Smooth muscle cell (in vitro differentiated cells): Measurements from ENCODE around the gene MAPK6. TPM values are rescaled to one million over a fixed set of nuclear protein-coding genes. Genes with fewer than 3 reads are reported as not detected.

ENCODE experiments used
- DNase-seq: peaks from one replicate; lab custom pipeline; 2025; ENCODE audit not compliant: unreplicated experiment; lab: John Stamatoyannopoulos, UW
- H2AFZ ChIP-seq: fragments of 200-600 bp; sonication (generic); 2 replicates; pipeline ENCODE4 v1.6.0; 2016; ENCODE audit warnings: antibody characterized with exemption, low read depth, mild to moderate bottlenecking
- H3F3A ChIP-seq: fragments of 200-600 bp; sonication (generic); 2 replicates; pipeline ENCODE4 v1.6.0; 2017; ENCODE audit warnings: antibody characterized with exemption, low read depth
- H3K27ac ChIP-seq: fragments of 200-600 bp; sonication (generic); 2 replicates; pipeline ENCODE4 v1.5.1; 2016; ENCODE audit warnings: low read depth, mild to moderate bottlenecking
- H3K27me3 ChIP-seq: fragments of 200-600 bp; sonication (generic); 2 replicates; pipeline ENCODE4 v1.6.1; 2016; ENCODE audit warnings: low read depth, mild to moderate bottlenecking
- H3K36me3 ChIP-seq: fragments of 200-600 bp; sonication (generic); 2 replicates; pipeline ENCODE4 v1.5.1; 2016; ENCODE audit warnings: low read depth
- H3K4me1 ChIP-seq: fragments of 200-600 bp; sonication (generic); 2 replicates; pipeline ENCODE4 v1.5.1; 2016; ENCODE audit warnings: low read depth
- H3K4me2 ChIP-seq: fragments of 200-600 bp; sonication (generic); 2 replicates; pipeline ENCODE4 v1.6.0; 2016; ENCODE audit warnings: mild to moderate bottlenecking
- H3K4me3 ChIP-seq: fragments of 200-600 bp; sonication (generic); 2 replicates; pipeline ENCODE4 v1.5.1; 2016; ENCODE audit warnings: mild to moderate bottlenecking
- H3K79me2 ChIP-seq: fragments of 200-600 bp; sonication (generic); 2 replicates; pipeline ENCODE4 v1.6.0; 2016; ENCODE audit warnings: low read depth, mild to moderate bottlenecking
- H3K9ac ChIP-seq: fragments of 200-600 bp; sonication (generic); 2 replicates; pipeline ENCODE4 v1.6.0; 2016; ENCODE audit warnings: low read depth
- H3K9me3 ChIP-seq: fragments of 200-600 bp; sonication (generic); replicated peaks from 2 replicates; pipeline ENCODE4 v1.5.1; 2016; ENCODE audit warnings: low read depth
- H4K20me1 ChIP-seq: fragments of 200-600 bp; sonication (generic); 2 replicates; pipeline ENCODE4 v1.6.0; 2016; ENCODE audit warnings: low read depth
- WGBS: methylation state at CpG from one replicate; pipeline ENCODE4 v1.1.7; 2016; ENCODE audit warnings: low lambda C conversion rate; 5-methylcytosine and 5-hydroxymethylcytosine counted together
- polyA plus RNA-seq: library from polyadenylated mRNA; unstranded; fragments of >200 nt; fragmentation: Nextera tagmentation; extraction: Ambion mirVana; gene quantifications from 2 replicates; pipeline ENCODE4 v1.2.1, GENCODE V29; 2016
- total RNA-seq: library from RNA; depleted of rRNA; stranded (reverse); fragments of >200 nt; gene quantifications from 2 replicates; pipeline ENCODE4 v1.2.3, GENCODE V29; 2014
- TF ChIP-seq, protein P1 (sequence below): fragments of 200-600 bp; sonication (generic); IDR thresholded peaks from 2 replicates; pipeline ENCODE4 v1.5.1; 2017; ENCODE audit warnings: borderline replicate concordance, mild to moderate bottlenecking, antibody characterized with exemption; ENCODE audit not compliant: insufficient read depth, poor library complexity, severe bottlenecking

MAPK6 gene
- total and polyA plus RNA-seq, 2 experiments from 2014 or later: 38.6 to 107 TPM

- Histone ChIP-seq H3K4me1 (no peaks in the 10 kb centered on the region), H3K27ac (no peak overlapping the region), H3K27me3 (no peaks in the 10 kb centered on the region), H3K79me2 (no peaks in the 10 kb centered on the region), H4K20me1 (no peaks in the 10 kb centered on the region), H3K36me3 (no peaks in the 10 kb centered on the region), H2AFZ (no peak overlapping the region), H3K4me3 (no peak overlapping the region), H3K9me3 (no peaks in the 10 kb centered on the region), H3K4me2 (no peak overlapping the region), H3K9ac (no peak overlapping the region), H3F3A (no peaks in the 10 kb centered on the region)
- TF ChIP-seq, protein P1, sequence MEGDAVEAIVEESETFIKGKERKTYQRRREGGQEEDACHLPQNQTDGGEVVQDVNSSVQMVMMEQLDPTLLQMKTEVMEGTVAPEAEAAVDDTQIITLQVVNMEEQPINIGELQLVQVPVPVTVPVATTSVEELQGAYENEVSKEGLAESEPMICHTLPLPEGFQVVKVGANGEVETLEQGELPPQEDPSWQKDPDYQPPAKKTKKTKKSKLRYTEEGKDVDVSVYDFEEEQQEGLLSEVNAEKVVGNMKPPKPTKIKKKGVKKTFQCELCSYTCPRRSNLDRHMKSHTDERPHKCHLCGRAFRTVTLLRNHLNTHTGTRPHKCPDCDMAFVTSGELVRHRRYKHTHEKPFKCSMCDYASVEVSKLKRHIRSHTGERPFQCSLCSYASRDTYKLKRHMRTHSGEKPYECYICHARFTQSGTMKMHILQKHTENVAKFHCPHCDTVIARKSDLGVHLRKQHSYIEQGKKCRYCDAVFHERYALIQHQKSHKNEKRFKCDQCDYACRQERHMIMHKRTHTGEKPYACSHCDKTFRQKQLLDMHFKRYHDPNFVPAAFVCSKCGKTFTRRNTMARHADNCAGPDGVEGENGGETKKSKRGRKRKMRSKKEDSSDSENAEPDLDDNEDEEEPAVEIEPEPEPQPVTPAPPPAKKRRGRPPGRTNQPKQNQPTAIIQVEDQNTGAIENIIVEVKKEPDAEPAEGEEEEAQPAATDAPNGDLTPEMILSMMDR: no peak
- DNase-seq: no peak
These were observed 78.2 kb downstream of the MAPK6 start for GRCh38 chr15:52097180-52097579.

GRCh38 chr15:52098323-52098722 is 79.3 kb downstream of the MAPK6 start:
- no peaks in the 10 kb centered on the region for H4K20me1 ChIP-seq
- no peak overlapping the region for H3K4me3 ChIP-seq
- no peak overlapping the region for H2AFZ ChIP-seq
- H3K9me3 ChIP-seq: no peaks in the 10 kb centered on the region
- TF ChIP-seq, protein P1: no peak
- H3K79me2 ChIP-seq: no peaks in the 10 kb centered on the region
- H3K36me3 ChIP-seq: no peaks in the 10 kb centered on the region
- H3K4me2 ChIP-seq: no peak overlapping the region
- no peaks in the 10 kb centered on the region for H3K4me1 ChIP-seq
- no peak overlapping the region for H3K27ac ChIP-seq
- no peaks in the 10 kb centered on the region for H3K27me3 ChIP-seq
- H3F3A ChIP-seq: peaks cover 3% of the 10 kb centered on the region
- DNase-seq: no peak
- H3K9ac ChIP-seq: no peak overlapping the region
- 95% methylated on average over 2 of the region's 2 CpGs for WGBS

DNA sequence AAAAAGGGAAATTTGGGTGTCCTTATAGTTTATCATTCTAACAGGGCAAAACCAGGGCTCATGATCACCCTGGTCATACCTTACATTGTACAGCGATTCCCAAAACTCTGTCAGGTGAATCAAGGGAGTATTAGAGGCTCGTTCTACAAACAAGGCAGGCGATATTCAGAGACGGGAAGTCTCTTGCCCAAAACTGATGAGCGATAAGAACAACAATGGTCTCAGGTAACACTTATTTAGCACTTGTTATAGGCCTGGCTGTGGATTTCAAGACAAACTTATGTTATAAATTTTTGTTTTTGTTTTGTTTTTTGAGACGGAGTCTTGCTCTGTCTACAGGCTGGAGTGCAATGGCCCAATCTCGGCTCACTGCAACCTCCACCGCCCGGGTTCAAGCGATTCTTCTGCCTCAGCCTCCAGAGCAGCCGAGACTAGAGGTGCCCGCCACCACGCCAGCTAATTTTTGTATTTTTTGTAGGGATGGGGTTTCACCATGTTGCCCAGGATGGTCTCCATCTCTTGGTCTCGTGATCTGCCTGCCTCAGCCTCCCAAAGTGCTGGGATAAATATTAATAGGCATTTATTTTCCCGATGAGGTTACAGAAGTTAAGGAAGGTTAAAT is 80.7 kb downstream of the MAPK6 start:
- Histone ChIP-seq H3K27ac (no peak overlapping the region), H3F3A (peaks cover 3% of the 10 kb centered on the region), H3K36me3 (no peaks in the 10 kb centered on the region), H4K20me1 (no peaks in the 10 kb centered on the region), H3K4me3 (no peak overlapping the region), H3K4me1 (no peaks in the 10 kb centered on the region), H3K4me2 (no peak overlapping the region), H3K9me3 (no peaks in the 10 kb centered on the region), H3K9ac (no peak overlapping the region), H3K27me3 (no peaks in the 10 kb centered on the region), H2AFZ (no peak overlapping the region), H3K79me2 (no peaks in the 10 kb centered on the region)
- no peak for DNase-seq
- 95% methylated on average over 15 of the region's 15 CpGs for WGBS
- TF ChIP-seq, protein P1: no peak

DNA sequence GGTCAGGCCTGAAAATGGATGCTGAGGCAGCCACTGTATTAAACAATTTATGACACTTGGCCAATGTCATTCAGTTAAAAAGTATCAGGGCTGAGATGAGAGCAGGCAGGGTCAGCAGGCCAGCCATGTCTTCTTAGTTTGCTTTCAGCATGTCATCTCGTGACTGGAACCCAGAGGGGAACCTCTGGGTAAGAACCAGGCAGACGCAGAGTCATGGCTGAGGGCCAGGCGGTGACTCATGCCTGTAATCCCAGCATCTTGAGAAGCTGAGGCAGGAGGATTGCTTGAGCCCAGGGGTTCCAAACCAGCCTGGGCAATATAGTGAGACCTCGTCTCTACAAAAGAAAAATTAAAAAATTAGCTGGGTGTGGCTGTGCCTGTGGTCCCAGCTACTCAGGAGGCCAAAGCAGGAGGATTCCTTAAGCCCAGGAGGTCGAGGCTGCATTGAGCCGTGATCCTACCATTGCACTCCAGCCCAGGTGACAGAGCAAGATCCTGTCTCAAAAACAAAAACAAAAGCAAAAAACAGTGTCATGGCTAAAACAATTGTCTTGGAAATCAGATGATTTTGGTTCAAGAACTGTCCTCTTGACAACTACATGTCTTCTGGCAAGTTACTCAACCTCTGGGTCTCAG is 81.9 kb downstream of the MAPK6 start:
- TF ChIP-seq, protein P1: no peak
- no peaks in the 10 kb centered on the region for H3K4me1 ChIP-seq
- no peak overlapping the region for H2AFZ ChIP-seq
- H3K9ac ChIP-seq: no peak overlapping the region
- no peaks in the 10 kb centered on the region for H3K9me3 ChIP-seq
- WGBS: 54% methylated on average over 6 of the region's 6 CpGs
- no peak overlapping the region for H3K27ac ChIP-seq
- H4K20me1 ChIP-seq: no peaks in the 10 kb centered on the region
- H3K36me3 ChIP-seq: no peaks in the 10 kb centered on the region
- H3K4me2 ChIP-seq: no peak overlapping the region
- no peak overlapping the region for H3K4me3 ChIP-seq
- H3K79me2 ChIP-seq: no peaks in the 10 kb centered on the region
- H3F3A ChIP-seq: peaks cover 3% of the 10 kb centered on the region
- DNase-seq: peak; percentile 24
- no peaks in the 10 kb centered on the region for H3K27me3 ChIP-seq
